HPDE6-E6E7 (cell line): ENCODE data around the gene SCYGR5.
"Not testable (repeated sequence)": the region's sequence is repeated elsewhere in the genome, so short reads cannot be mapped to it uniquely, and the experiment has no call there.

ENCODE experiments used
- DNase-seq: peaks from one replicate; pipeline ENCODE4 v3.0.0; 2011; ENCODE audit warnings: missing footprints; ENCODE audit errors: extremely low spot score

Gene SCYGR5

DNA sequence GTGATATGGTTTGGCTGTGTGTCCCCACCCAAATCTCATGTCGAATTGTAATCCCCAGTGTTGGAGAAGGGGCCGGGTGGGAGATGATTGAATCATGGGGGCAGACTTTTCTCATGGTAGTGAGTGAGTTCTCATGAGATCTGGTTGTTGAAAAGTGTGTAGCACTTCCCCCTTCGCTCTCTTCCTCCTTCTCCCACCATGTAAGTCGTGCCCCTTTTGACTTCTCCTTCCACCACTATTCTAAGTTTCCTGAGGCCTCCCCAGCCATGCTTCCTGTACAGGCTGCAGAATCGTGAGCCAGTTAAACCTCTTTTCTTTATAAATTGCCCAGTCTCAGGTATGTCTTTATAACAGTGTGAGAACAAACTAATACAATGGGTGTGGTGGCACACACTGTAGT, 7.0 kb downstream of the SCYGR5 start:
- DNase-seq, result not testable (repeated sequence)

DNA sequence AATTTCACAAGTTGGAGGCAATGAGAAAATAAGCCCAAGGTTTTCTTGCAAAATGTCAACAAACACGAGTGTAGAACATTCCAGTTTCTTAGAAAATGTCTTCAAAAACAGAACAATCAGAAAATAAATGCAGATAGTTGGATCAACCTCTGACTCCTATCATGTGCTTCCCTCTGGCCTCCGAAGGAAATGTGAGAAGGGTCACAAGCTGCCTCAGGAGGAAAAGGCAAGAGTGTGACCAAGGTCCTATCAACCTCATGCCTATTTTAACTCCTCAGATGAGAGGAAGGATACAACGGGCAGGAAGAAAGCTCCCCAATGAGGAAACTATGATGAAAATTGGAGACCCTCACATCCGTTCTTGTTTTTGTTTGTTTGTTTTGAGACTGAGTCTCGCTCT, 7.9 kb downstream of the SCYGR5 start:
- no peak for DNase-seq

DNA sequence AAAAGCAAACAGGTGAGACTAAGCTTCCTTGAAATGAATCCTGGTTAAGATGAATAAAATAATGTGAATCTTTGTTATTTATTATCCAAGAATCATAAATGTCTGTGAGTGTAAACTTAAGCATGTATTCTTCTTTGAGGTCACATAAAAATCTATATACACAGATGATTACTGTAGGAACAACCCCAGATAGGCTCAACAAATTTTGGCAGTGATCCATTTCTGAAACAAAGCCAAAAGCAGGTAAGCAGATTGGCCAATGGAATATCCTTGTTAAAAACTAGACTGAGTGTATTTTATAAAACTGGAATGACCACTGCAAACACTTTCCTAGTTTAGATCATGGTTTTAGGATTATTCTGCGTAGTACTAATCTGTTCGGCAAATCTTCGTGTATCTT, 11.3 kb downstream of the SCYGR5 start:
- DNase-seq, result no peak

DNA sequence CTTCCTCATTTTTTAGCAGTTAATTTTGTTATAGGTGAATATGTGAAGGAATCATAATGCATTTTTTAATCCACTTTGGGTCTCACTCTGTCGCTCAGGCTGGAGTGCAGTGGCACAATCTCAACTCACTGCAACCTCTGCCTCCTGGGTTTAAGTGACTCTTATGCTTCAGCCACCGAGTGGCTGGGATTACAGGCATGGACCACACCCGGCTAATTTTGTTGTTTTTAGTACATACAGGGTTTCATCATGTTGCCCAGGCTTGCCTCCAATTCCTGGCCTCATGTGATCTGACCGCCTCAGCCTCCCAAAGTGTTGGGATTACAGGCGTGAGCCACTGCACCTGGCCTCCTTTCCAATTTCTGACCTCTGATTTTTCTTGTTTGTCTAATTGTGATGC, 17.7 kb downstream of the SCYGR5 start:
- DNase-seq, result no peak

DNA sequence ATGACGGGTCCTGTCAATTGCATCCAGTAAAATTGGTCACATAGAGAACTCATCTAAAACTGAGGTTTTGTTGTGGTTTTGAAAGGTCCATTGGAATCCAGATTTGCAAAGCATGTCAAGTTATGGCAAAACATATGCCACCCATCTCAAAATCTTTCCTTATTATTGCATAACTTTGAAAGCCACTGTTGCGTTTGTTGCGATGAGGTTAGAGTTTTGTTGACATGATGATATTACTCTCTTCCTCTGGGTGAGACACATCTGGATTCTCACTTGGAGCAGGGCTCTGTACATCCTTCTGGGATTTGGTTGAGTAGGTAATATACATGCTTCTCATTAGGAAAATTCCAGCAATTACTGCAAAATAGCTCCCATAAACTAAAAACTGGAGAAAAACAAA, 20.6 kb downstream of the SCYGR5 start:
- no peak for DNase-seq

DNA sequence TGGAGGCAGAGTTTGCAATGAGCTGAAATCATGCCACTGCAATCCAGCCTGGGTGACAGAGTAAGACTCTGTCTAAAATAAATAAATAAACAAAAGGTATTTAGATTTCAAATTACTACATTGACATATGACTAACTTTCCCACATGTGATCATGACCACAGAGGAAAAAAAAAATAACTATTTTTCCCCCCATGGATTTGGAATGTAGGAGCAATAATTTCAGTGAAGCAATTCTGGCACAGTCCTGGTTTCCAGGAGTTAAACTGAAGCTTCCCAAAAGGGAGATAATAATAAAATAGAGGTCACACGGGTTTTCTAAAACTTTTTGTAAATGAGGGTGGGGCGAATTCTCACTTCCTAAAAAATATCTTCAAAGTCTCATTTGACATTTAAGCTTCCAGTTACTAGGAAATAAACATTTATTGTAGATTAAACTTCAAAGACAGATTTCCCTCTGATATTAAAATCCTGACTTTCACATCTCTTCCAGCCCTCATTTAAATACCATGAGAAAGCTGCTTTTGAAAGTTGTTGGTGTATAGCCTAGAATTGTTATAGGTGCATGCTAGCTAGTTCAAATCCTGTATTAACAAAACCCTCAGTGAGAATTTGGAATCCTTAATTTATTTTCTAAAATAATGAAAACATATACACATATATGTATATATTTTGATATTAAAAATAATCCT, 30.5 kb downstream of the SCYGR5 start:
- no peak for DNase-seq

DNA sequence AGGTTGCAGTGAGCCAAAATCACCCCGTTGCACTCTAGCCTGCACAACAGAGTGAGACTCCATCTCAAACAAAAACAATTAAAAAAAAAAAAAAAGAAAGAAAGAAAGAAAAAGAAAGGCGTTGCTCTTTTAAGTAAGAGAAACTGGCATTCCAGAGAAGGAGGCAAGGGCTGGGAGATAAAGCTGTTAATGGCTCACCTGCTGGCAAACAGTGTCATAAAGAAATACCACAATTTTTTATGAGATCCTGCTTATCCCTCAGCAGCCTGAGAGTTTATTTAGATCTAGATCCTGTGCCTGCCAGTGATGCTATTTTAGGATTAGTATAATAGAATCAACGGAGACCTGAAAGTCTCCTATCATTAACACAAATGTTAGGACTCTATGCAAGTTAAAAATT, 35.0 kb downstream of the SCYGR5 start:
- no peak for DNase-seq

DNA sequence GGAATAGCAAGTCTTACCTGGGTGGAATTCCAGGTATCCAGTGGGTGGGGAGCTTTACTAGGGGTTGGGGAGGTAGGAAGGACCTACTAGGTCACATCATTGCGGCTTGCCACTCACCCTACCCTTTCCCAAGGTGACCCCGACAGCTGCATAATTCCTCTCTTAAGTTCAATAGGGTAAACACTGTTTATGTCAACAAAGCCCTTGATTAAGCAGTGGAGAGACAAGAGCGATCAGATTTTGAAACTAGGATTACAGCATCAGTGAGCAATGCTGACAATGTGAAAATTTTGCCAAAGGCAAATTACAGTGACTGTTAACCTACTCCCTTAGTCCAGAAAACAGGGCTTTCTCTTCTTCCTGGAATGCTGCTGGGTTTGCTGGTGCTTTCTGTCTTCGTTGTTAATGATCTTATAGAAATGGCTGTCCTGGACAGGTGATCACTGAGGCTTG, 36.7 kb downstream of the SCYGR5 start:
- DNase-seq, result peak; percentile 68

DNA sequence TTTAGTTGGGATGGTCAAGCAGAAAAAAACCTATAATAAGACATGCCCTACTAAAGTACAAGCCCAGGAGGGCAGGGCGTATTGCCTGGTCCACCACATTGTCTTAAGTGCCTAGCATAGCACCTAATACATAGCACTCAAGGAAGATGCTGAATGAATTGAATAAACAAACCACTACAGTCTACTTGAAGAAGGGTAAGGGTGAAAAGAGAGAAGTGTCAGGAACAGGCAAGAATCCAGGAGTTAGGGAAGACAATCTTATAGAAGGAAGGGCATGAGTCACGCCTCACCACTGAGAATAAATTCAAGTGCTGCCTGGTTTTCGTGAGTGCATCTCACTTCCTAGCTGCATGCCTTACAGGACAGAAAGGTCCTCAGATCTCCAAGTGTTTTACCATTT, 37.4 kb downstream of the SCYGR5 start:
- peak; percentile 43 for DNase-seq

DNA sequence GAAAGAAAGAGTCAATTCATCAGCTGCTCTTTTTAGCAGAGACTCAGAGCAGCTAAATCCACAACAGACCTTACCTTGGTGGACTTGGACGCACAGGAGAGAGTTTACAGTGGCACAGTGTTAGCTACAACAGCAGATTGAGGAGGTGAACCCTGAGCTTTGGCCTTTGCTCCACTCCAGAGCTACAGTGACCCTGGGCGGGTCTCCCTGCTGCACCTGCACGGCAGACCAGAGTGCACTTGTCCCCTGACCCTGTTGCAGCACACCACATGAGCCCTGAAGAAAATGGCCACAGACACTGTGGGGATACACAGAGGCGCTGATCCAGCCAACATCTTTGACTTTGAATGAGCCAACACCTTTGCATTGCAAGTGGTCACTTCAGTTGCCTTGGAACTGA, 40.3 kb downstream of the SCYGR5 start:
- DNase-seq, result no peak

DNA sequence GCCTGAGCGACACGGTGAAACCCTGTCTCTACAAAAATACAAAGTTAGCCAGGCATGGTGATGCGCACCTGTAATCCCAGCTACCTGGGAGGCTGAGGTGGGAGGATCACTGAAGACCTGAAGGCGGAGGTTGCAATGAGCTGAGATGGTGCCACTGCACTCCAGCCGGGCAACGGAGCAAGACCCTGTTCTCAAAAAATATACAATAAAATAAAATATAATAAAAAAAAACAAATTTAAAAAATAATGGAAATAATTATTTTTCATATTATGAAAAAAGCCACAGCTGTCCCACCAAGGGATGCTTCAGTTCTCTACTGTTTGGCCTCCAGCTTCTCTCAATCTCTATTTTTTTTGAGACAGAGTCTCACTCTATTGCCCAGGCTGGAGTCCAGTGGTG, 40.8 kb downstream of the SCYGR5 start:
- DNase-seq, result no peak

DNA sequence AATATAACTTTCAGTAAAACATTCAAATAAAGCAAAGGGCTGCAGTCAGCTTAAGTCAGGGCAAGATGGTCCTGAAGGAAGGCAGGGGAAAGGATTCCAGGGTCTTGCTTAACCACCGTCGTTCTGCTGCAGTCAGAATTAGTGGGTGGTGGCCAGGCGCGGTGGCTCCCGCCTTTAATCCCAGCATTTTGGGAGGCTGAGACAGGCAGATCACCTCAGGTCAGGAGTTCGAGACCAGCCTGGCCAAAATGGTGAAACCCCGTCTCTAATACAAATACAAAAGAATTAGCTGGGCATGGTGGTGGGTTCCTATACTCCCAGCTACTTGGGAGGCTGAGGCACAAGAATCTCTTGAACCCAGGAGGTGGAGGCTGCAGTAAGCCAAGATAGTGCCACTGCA, 44.4 kb downstream of the SCYGR5 start:
- DNase-seq, result no peak

DNA sequence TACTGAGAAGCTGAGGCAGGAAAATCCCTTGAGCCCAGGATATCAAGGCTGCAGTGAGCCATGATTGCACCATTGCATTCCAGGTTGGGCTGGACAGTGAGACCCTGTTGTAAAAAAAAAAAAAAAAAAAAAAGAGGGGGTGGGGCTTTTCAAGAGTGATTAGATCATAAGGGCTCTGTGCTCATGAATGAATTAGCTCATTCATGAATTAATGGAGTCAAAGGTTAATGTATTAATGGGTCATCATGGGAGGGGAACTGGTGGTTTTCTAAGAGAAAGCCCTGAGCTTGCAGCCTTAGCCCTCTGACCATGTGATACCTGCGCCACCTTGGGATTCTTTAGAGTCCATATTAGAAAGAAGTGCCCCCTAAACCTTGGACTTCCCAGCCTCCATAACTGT, 46.7 kb downstream of the SCYGR5 start:
- no peak for DNase-seq

DNA sequence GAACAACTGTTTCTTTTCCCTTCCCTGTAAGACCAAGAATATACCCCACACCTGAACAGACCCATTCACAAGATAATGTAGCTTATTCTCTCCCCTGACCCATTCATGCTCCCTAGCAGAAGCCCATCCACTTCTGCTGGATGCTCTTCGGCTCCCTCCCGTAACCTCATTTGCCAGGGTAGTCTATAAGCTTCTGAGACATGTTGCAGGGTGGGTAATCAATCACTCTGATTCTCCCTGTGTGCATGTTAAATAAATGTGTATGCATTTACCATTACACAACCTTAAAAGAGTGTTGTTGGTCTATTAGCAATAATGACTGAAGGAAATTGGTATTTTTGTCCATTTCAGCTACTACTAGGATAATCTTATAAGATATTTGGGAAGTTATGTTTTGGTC, 49.9 kb downstream of the SCYGR5 start:
- DNase-seq, result no peak
